OCI-LY3 (cell line): ENCODE data around the gene SCN3A.
A peak's percentile ranks its signal among the peaks of the same experiment; 100 is the strongest.

Source experiments
- H2AFZ ChIP-seq: fragments of 200-600, 300-600 bp; shearing (Covaris generic); 2 replicates; pipeline ENCODE4 v1.6.0; 2014; ENCODE audit warnings: antibody characterized with exemption, low read depth, low read length
- H3K27ac ChIP-seq: fragments of 200-600, 300-600 bp; sonication (generic); 2 replicates; pipeline ENCODE4 v1.5.1; 2014; ENCODE audit warnings: mild to moderate bottlenecking, low read length, moderate library complexity, mixed read lengths
- H3K27me3 ChIP-seq: fragments of 200-600, 300-600 bp; sonication (generic); 2 replicates; pipeline ENCODE4 v1.6.1; 2014; ENCODE audit warnings: low read depth, low read length, mixed read lengths
- H3K36me3 ChIP-seq: fragments of 200-600, 300-600 bp; sonication (generic); replicated peaks from 2 replicates; pipeline ENCODE3; 2014; ENCODE audit warnings: low read depth, low read length, mixed read lengths
- H3K4me1 ChIP-seq: fragments of 300-600, 200-600 bp; sonication (generic); 2 replicates; pipeline ENCODE4 v1.6.1; 2014; ENCODE audit warnings: low read length, mixed read lengths
- H3K4me2 ChIP-seq: fragments of 200-600, 300-600 bp; sonication (generic); 2 replicates; pipeline ENCODE4 v1.6.1; 2014; ENCODE audit warnings: low read length, mixed read lengths
- H3K4me3 ChIP-seq: fragments of 300-600, 200-600 bp; sonication (generic); 2 replicates; pipeline ENCODE4 v1.5.1; 2014; ENCODE audit warnings: antibody characterized with exemption, mild to moderate bottlenecking, low read length, moderate library complexity
- H3K79me2 ChIP-seq: fragments of 300-600, 200-600 bp; shearing (Covaris generic); 2 replicates; pipeline ENCODE4 v1.6.1; 2014; ENCODE audit warnings: mild to moderate bottlenecking, low read length, mixed read lengths
- H3K9ac ChIP-seq: fragments of 300-600, 200-600 bp; shearing (Covaris generic); 2 replicates; pipeline ENCODE4 v1.6.0; 2014; ENCODE audit warnings: mild to moderate bottlenecking, low read length, moderate library complexity
- H3K9me3 ChIP-seq: fragments of 200-600, 300-600 bp; shearing (Covaris generic); 2 replicates; pipeline ENCODE4 v1.6.1; 2014; ENCODE audit warnings: low read length, mixed read lengths; ENCODE audit not compliant: insufficient read depth
- H4K20me1 ChIP-seq: fragments of 200-600, 300-600 bp; sonication (generic); 2 replicates; pipeline ENCODE4 v1.6.1; 2016; ENCODE audit warnings: low read length, mixed read lengths; ENCODE audit not compliant: insufficient read depth
- CTCF ChIP-seq: fragments of 200-600, 300-600 bp; sonication (generic); IDR thresholded peaks from 2 replicates; pipeline ENCODE4 v1.5.1; 2014; ENCODE audit warnings: antibody characterized with exemption, low read length, low read depth
- EZH2phosphoT487 ChIP-seq: fragments of 200-600 bp; shearing (Covaris generic); IDR thresholded peaks from 2 replicates; pipeline ENCODE4 v1.6.1; 2018; ENCODE audit warnings: antibody characterized with exemption, mixed run types, low read depth

Gene SCN3A

DNA sequence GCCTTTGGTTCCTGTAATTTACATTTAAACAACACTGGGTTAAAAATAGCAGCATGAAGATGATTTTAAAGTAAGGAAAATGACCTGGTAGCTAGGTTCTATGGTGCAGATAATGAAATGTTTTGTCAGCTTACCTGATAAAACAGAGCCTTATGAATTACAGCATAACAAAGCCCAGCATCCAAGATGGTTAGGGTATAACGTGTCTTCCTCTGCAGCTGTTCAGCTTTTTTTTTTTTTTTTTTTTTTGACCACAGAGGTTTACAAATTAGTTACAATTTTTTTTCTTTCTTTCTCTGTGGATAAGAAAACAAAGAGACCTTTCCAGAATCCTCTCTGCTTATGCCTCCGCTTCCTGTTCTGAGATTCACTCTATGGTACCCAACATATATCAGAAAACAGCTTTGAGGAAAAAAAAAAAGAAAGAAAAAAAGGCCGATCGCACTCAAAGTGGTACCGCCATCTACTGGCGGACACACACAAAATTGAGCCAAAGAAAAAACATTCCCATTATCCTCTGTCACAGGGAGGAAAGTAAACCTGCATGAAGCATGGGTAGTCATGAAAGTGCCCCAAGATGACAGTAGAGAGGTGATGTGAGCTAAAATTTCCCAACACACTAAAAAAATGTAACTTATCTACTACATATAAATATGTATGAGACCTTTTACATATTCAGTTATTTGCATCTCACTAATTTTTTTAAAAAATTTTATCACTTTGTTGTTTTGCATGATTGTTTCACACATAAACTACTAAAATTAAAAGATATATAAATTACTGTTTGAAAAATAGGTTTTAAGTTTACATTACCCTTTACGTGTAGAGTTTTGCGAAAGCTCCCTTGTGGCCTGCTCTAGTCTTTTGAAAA, at the start of gene SCN3A:
Gene SCN3A (minus strand): TSS at position 362 of the 871 bp plus-strand sequence. CDS start 27,656 bp downstream, outside the sequence.
- TF ChIP-seq CTCF, result peak; percentile 89
- TF ChIP-seq EZH2phosphoT487, result no peak
- peak within 1 kb of the TSS; percentile 27 for H3K4me2 ChIP-seq
- peak within 1 kb of the TSS; percentile 18; the same call in 1 of the 2 replicates for H3K4me3 ChIP-seq
- no peaks in the 10 kb centered on the region for H3K9me3 ChIP-seq
- H2AFZ ChIP-seq, result no peak within 1 kb of the TSS
- no peak within 1 kb of the TSS for H3K9ac ChIP-seq
- peaks cover 2% of the 10 kb centered on the region for H3K36me3 ChIP-seq
- H3K79me2 ChIP-seq, result no peaks in the 10 kb centered on the region
- H4K20me1 ChIP-seq, result no peaks in the 10 kb centered on the region
- no peak within 1 kb of the TSS for H3K27ac ChIP-seq
- peaks cover 4% of the 10 kb centered on the region; the same call in 1 of the 2 replicates for H3K4me1 ChIP-seq
- no peaks in the 10 kb centered on the region for H3K27me3 ChIP-seq

GRCh38 chr2:165253178-165253577, 49.3 kb upstream of the SCN3A start:
- H3K4me3 ChIP-seq, result no peak overlapping the region
- no peaks in the 10 kb centered on the region for H3K79me2 ChIP-seq
- H3K27me3 ChIP-seq, result no peaks in the 10 kb centered on the region
- TF ChIP-seq CTCF, result no peak
- no peak for TF ChIP-seq EZH2phosphoT487
- H3K36me3 ChIP-seq, result no peaks in the 10 kb centered on the region
- H2AFZ ChIP-seq, result no peak overlapping the region
- no peaks in the 10 kb centered on the region for H4K20me1 ChIP-seq
- H3K27ac ChIP-seq, result no peak overlapping the region
- no peak overlapping the region for H3K9ac ChIP-seq
- no peaks in the 10 kb centered on the region for H3K4me1 ChIP-seq
- no peaks in the 10 kb centered on the region for H3K9me3 ChIP-seq
- H3K4me2 ChIP-seq, result no peak overlapping the region

DNA sequence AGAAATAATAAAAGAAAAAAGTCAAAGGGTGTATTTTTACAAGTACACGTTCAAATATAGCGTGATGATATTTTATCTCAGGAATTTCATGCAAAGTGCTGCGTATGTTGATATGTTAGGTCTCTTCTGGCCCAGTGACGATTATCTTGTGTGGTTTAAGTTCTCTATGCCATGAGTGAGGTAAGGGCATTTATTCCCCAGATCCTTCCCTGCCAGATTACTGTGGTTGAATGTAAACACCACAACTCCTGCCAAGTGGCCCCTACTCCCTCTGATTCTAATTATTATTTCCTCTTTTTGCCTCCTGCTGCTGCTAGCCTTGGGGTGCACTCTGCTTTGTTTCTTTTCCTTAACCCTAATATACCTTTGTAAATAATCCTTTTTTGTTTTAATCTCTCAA, 47.5 kb upstream of the SCN3A start:
- H3K9me3 ChIP-seq, result no peaks in the 10 kb centered on the region
- H4K20me1 ChIP-seq, result no peaks in the 10 kb centered on the region
- no peak overlapping the region for H2AFZ ChIP-seq
- H3K27ac ChIP-seq, result no peak overlapping the region
- H3K79me2 ChIP-seq, result no peaks in the 10 kb centered on the region
- no peak overlapping the region for H3K4me3 ChIP-seq
- H3K4me1 ChIP-seq, result no peaks in the 10 kb centered on the region
- H3K27me3 ChIP-seq, result no peaks in the 10 kb centered on the region
- no peak for TF ChIP-seq EZH2phosphoT487
- TF ChIP-seq CTCF, result no peak
- H3K9ac ChIP-seq, result no peak overlapping the region
- no peaks in the 10 kb centered on the region for H3K36me3 ChIP-seq
- H3K4me2 ChIP-seq, result no peak overlapping the region

- no peaks in the 10 kb centered on the region for H3K27me3 ChIP-seq
- no peaks in the 10 kb centered on the region for H3K4me1 ChIP-seq
- no peak overlapping the region for H3K27ac ChIP-seq
- no peak overlapping the region for H2AFZ ChIP-seq
- no peak overlapping the region for H3K4me3 ChIP-seq
- no peaks in the 10 kb centered on the region for H3K36me3 ChIP-seq
- TF ChIP-seq EZH2phosphoT487, result no peak
- TF ChIP-seq CTCF, result no peak
- H3K79me2 ChIP-seq, result no peaks in the 10 kb centered on the region
- H3K9ac ChIP-seq, result no peak overlapping the region
- H3K9me3 ChIP-seq, result no peaks in the 10 kb centered on the region
- no peaks in the 10 kb centered on the region for H4K20me1 ChIP-seq
- no peak overlapping the region for H3K4me2 ChIP-seq
These were observed 44.4 kb upstream of the SCN3A start for GRCh38 chr2:165248238-165248637.
